Measurements from ENCODE around the gene ACAA1.

GRCh38 chr3:38177181-38177580, 40.3 kb upstream of the ACAA1 start:
- TF ChIP-seq EZH2 (IDR thresholded peaks at IDR 0.05): no peak
- no peak for TF ChIP-seq POLR2AphosphoS5 (IDR thresholded peaks at IDR 0.05; ENCODE audit: borderline replicate concordance, low read depth, low read length)
- no peak for TF ChIP-seq FOXP2 (optimal IDR thresholded peaks at IDR 0.05; ENCODE audit: control extremely low read depth, extremely low read length, insufficient read depth)

All from SK-N-MC (cell line).